NCI-H2081 treated with DMSO at 0.1 percent for 48 hours (cell line): ENCODE measurements around the gene DPEP3.
"Not testable (repeated sequence)": the region's sequence is repeated elsewhere in the genome, so short reads cannot be mapped to it uniquely, and the experiment has no call there.

Experiments used
- DNase-seq: peaks from one replicate; lab custom pipeline; 2025; lab: John Stamatoyannopoulos, UW

Gene DPEP3

GRCh38 chr16:67945392-67945933 lies 34.8 kb downstream of the DPEP3 start:
- DNase-seq = no peak

DNA sequence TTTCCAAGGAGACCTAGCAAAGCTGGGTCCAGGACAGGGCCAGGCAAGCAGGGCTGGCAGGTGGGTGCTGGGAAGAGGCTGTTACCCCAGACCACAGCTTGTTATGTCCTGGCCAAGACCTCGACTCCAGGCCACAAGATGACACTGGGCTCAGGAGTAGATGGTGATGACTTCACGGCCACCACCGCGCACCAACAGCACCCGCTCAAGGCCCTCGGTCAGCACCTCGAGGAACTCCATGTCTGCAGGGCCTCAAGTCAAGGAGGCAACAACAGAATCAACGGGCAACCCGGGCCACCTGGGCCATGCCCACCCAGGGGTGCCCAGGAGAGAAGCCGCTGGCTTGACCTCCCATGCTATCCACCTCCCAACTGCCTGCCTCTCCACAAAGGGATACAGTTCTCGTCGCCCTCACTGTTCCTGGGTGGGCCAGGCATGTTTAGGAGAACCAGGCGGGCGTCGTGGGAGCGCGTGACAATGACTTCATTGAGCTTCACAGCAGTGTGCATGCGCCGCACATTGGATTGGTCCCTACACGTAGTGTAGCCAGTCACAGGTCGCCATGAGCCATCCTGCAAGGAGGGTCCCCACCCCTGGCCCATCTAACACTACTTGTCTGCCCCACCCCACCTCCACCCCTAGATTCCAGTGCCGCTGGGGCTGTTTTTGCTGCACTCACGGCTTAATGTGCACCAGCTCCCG lies 35.5 kb downstream of the DPEP3 start:
- DNase-seq = no peak

- DNase-seq = no peak
Observed at GRCh38 chr16:67943619-67944504, 36.4 kb downstream of the DPEP3 start, which contains the start of gene LCAT. Gene LCAT (minus strand): TSS chr16:67944120. CDS start chr16:67944101, 19 bp downstream.

- no peak for DNase-seq
Observed at GRCh38 chr16:67943256-67943618, 37.1 kb downstream of the DPEP3 start.

GRCh38 chr16:67942510-67943255 lies 37.6 kb downstream of the DPEP3 start:
- no peak for DNase-seq

DNA sequence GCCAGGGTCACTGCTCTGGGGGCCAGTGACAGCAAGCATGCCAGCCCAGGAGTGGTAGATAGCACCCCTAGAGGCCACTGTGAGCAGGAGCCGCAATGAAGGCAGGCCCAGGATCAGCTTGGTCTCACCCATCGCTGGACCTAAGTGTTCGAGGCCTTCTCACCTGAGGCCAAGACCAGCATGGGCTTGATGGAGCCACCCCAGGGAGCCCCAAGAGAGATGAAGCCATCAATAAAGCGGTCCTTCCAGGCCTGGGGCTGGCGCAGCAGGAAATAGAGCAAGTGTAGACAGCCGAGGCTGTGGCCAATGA lies 38.1 kb downstream of the DPEP3 start:
- DNase-seq = no peak

DNA sequence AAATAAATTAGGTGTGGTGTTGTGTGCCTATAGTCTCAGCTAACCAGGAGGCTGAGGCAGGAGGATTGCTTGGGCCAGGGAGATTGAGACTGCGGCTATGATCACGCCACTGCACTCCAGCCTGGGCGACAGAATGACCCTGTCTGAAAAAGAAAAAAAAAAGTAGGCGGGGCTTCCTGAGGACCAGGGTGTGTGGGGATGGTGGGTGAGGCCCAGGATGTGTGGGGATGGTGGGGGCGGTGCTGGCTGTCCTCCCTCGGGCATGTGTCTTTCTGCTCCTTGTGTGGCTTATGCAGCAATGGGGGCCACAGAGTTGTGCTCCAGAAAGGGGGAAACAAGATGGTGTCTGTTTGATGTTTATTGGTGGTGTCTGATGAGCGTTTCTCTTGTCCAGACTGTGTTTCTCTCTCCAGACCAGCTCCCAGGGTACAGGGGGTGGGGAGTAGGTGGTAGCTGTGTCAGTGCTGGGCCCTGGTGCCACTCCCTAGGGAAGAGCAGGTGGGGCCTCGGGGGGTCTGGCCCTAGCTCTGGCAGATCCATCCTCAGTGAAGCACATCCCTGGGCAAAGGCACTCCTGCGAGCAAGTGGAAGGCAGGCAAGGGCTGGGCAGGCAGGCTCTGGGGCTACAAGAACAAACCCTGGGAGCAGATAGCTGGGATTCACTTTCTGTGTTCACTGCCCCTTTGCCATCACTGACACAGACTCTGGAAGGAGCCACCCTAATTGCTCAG lies 38.7 kb downstream of the DPEP3 start:
- no peak for DNase-seq

- DNase-seq = no peak
Observed at GRCh38 chr16:67940446-67941089, 39.7 kb downstream of the DPEP3 start.

GRCh38 chr16:67939507-67940445 lies 40.5 kb downstream of the DPEP3 start:
- DNase-seq = no peak

GRCh38 chr16:67937713-67938112 lies 42.6 kb downstream of the DPEP3 start:
- DNase-seq = not testable (repeated sequence)

GRCh38 chr16:67936880-67937605 lies 43.3 kb downstream of the DPEP3 start:
- no peak for DNase-seq

DNA sequence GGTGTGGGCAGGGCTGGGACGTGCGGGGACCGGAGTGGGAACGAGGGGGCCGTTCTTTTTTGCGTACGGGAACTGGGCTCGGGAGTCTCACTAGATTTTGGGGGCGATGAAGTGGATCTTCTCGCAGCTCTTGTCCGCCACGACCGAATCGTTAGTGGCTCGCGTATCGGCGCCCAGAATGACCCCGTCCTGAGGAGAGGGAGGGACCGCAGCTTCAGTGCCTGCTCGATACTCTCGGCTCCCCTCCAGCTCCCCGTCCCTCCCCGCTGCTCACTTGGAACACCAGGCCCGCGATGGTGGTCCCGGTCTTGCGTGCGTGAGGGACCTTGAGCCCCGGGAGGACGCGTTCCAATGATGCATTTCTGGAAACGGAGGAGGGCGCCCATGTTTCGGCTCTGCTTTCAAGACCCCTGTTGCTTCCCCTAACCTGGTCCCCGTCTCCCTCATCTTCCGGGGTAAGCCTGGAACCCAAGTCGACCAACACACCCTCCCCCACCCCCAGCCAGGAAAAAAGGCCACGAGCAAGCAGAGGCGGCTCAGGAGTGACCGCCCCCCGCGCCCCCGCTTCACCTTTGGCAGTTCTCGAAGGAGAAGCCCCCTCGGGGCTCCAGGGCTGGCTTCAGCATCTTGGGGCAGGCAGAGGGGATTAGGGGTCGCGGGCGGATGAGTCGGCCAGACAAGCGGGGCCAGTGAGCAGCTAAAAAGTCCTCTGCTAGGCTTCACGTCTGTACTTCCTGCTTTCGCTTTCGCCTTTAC lies 44.0 kb downstream of the DPEP3 start, which contains the start of gene PSMB10:
PSMB10 (minus strand) TSS at position 727 of the 756 bp plus-strand sequence; CDS start at position 626, 101 bp downstream.
- DNase-seq = no peak

DNA sequence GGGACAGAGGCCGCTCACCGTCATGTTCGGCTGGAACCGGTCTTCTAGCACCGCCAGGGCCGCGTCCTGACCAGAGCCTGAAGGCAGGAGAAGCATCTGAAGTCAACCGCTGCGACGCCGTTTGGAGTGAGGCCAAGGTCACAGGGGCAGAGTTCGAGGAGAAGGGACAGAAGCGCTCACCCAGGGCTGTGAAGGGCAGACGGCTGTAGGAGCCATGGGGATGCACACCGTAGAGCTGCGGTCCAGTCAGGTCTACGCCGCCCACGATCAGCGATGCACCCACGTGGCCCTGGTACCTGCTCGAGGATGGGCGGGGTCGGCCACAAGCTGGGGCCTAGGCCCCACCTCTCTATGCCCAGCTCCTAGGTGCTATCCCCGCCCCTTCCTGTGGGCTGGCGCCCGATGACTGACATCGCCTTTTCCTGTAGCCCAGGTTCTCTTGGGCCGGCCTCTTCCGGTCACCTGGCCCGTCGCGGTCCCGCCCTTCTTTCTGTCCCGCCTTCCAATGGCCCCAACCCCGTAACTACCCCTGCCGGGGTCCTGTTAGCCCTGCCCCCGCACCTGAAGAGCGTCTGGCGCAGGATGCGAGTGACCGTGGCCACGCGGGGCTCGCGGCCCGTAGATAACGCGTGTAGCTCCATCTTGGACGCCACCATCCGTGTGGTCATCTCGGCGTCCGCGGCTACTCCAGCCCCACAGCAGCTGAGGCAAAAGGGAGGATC lies 44.7 kb downstream of the DPEP3 start:
- DNase-seq = peak; percentile 83

GRCh38 chr16:67935101-67935401 lies 45.2 kb downstream of the DPEP3 start:
- no peak for DNase-seq

GRCh38 chr16:67934306-67935100 lies 45.8 kb downstream of the DPEP3 start:
- no peak for DNase-seq

GRCh38 chr16:67933805-67934204 lies 46.5 kb downstream of the DPEP3 start:
- DNase-seq = no peak

DNA sequence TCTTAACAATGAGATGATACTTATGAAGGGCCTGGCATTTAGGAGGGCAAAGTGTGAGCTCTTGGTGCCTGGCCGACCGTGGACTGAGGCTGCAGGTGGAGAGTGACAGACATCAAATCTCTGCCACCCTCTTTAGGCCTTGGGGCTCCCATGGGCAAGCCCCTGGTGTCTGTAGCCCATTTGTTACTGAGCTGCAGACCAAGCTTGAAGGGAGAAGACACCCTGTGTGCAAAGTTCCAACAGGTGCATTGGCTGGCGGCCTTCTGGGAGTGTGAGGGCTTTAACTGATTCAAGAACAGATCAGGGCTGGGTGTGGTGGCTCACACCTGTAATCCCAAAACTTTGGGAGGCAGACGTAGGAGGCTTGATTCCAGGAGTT lies 47.8 kb downstream of the DPEP3 start:
- DNase-seq = no peak
